Tibial nerve (tissue), 4 donors: ENCODE results near the gene WASHC1.
"Not testable (repeated sequence)": the region's sequence is repeated elsewhere in the genome, so short reads cannot be mapped to it uniquely, and the experiment has no call there.

ENCODE experiments used
- EP300 ChIP-seq, 2 donors: sonication (generic); formaldehyde crosslinking; IDR thresholded peaks; one replicate each; pipeline ENCODE4 v1.6.1; 2017; ENCODE audit warnings: antibody characterized with exemption in 2 of 2, mild to moderate bottlenecking in 1 of 2
- POLR2A ChIP-seq, 2 donors: fragments of 450-650 bp; IDR thresholded peaks; one replicate each; pipeline ENCODE4 v1.6.1; 2017; ENCODE audit warnings: antibody characterized with exemption in 2 of 2, mild to moderate bottlenecking in 2 of 2, moderate library complexity in 2 of 2
- TF ChIP-seq, protein P1 (sequence below), 5 experiments: fragments of 200-600 bp in 3 of 5; fragments of 450-650 bp in 2 of 5; sonication (generic) in 3 of 5; IDR thresholded peaks; one replicate each; pipeline ENCODE4 v1.5.1; 2016 to 2019; ENCODE audit warnings: antibody characterized with exemption in 5 of 5, mild to moderate bottlenecking in 3 of 5, moderate library complexity in 2 of 5

- TF ChIP-seq, protein P1, sequence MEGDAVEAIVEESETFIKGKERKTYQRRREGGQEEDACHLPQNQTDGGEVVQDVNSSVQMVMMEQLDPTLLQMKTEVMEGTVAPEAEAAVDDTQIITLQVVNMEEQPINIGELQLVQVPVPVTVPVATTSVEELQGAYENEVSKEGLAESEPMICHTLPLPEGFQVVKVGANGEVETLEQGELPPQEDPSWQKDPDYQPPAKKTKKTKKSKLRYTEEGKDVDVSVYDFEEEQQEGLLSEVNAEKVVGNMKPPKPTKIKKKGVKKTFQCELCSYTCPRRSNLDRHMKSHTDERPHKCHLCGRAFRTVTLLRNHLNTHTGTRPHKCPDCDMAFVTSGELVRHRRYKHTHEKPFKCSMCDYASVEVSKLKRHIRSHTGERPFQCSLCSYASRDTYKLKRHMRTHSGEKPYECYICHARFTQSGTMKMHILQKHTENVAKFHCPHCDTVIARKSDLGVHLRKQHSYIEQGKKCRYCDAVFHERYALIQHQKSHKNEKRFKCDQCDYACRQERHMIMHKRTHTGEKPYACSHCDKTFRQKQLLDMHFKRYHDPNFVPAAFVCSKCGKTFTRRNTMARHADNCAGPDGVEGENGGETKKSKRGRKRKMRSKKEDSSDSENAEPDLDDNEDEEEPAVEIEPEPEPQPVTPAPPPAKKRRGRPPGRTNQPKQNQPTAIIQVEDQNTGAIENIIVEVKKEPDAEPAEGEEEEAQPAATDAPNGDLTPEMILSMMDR (IDR thresholded peaks at IDR 0.05) = not testable (repeated sequence)
- TF ChIP-seq POLR2A, EP300 (IDR thresholded peaks at IDR 0.05): not testable (repeated sequence)
Measured at GRCh38 chr9:46639-47271, 17.5 kb upstream of the WASHC1 start.
